COLO668 (cell line): Measurements from ENCODE around the gene UCN2.

Experiments
- DNase-seq: peaks from one replicate; lab custom pipeline; 2025; ENCODE audit not compliant: unreplicated experiment; lab: John Stamatoyannopoulos, UW

Gene UCN2, protein sequence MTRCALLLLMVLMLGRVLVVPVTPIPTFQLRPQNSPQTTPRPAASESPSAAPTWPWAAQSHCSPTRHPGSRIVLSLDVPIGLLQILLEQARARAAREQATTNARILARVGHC

DNA sequence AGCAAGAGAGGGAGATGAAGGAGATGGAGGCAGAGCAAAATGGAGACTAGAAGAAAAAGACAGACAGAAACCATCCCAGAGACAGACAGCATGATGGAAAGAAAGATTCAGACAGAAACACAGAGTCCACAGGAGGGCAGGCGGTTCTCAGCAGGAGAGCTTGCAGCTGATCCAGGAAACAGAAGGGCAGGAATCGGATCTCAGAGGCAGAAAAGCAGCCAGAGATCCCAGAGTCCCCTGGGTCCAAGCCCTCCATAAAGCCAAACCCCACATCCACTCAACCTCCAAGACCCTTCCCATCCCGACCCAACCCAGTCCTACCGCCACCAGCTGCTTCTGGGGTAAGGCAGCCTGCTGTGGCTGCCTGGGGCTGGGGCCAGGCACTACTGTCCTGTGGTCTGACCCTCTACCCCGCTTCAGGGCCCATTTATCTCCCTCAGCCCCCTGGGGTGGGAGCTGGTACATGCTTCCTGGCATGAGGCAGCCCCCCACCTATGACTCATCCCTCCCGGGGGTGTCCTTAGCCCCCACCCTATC lies at the start of gene UCN2:
UCN2 (minus strand) TSS at position 400 of the 537 bp plus-strand sequence. CDS start 657 bp downstream, outside the sequence.
- peak; percentile 3 for DNase-seq

DNA sequence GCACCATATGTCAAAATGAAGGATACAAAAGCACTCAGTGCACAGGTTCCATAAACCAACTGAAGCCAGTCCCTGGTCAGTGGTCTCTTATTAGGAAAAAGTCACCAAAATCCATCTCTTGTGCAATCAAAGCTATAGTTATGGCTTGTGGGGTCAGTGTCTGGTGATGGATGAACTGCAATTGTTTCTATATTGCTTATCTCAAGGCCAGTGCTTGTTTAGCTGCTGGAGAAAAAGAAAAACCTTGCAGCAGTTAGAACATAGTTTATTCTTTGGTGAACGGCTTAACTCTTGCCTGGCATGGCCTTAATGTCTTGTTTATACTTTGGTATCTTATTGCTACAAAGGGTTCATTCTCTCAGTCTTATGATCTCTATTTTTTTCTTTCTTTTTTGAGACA lies 48.7 kb upstream of the UCN2 start:
- no peak for DNase-seq

DNA sequence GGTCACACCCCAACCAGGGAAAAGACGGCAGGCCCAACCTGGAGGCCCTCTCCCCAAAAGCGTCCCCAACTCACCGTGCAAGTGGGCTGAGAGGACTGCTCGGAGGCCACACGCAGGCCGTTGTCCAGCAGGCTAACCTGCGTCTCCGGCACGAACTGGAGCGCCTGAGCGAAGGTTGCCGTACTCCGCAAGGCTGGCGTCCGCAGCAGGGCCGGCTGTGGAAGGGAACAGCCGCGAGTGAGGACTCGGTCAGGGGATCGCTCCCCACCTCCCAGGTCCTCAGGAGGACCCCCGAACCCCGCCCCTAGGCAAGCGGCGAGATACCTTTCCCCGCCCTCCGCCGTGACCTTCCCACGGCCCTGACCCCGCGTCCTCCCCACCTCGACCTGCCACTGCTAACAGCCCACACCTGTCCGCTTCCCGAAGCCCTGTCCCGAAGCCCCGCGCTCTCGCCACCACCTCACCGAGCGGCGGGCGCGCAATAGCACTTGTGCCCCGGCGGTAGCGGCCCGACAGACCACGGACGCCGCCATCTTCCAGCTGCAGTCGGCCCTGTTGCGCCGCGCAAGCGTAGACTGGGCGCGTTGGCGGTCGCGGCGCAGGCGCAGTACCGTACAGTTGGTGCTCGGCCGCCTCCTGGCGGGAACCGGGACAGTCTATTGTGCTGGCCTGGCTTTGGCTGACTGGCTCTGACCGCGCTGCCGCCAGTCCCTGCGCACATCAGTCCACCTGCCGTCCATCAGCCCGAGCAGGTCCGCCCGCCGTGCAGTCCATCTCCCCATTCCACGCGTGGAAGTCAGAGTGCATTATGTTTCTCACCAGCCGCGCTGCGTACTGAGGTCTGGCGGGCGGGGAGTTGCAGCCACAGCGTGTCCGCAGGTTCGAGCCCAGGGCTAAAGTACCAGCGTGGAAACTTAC lies 45.8 kb upstream of the UCN2 start, which contains the start of gene UQCRC1:
UQCRC1 (minus strand) TSS at position 559 of the 918 bp plus-strand sequence; CDS start at position 533, 26 bp downstream.
- DNase-seq = peak; percentile 91

DNA sequence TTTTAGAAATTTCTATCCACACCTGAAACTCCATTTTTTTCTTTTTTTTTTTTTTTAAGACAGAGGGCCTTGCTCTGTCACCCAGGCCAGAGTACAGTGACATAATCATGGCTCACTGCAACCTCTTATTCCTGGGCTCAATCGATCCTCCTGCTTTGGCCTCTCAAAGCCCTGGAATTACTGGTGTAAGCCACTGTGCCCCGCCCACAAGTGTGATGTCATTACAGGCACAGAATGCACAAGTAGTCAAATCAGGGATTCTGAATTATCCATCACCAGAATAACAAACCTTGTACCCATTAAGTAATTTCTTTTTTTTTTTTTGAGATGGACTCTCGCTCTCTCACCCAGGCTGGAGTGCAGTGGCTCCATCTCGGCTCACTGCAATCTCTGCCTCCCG lies 43.9 kb upstream of the UCN2 start:
- DNase-seq = peak; percentile 1

DNA sequence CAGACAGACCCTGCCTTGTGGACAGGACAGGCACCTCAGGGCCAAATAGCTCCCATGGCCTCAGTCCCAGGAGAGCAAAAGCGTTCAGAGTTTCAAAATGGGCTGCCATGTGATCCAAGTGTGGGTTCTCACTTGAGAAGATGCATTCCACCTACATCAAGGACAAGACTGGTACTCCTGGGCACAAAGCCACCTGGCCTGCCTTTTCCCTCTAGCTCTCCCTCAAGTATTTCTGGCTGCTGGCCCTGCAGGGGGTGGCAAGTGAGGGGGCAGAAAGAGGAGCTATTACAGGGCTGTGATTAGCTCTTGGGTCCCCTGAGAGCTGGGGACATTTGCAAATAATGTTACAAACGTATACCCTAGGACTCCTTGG lies 38.0 kb upstream of the UCN2 start:
- no peak for DNase-seq

DNA sequence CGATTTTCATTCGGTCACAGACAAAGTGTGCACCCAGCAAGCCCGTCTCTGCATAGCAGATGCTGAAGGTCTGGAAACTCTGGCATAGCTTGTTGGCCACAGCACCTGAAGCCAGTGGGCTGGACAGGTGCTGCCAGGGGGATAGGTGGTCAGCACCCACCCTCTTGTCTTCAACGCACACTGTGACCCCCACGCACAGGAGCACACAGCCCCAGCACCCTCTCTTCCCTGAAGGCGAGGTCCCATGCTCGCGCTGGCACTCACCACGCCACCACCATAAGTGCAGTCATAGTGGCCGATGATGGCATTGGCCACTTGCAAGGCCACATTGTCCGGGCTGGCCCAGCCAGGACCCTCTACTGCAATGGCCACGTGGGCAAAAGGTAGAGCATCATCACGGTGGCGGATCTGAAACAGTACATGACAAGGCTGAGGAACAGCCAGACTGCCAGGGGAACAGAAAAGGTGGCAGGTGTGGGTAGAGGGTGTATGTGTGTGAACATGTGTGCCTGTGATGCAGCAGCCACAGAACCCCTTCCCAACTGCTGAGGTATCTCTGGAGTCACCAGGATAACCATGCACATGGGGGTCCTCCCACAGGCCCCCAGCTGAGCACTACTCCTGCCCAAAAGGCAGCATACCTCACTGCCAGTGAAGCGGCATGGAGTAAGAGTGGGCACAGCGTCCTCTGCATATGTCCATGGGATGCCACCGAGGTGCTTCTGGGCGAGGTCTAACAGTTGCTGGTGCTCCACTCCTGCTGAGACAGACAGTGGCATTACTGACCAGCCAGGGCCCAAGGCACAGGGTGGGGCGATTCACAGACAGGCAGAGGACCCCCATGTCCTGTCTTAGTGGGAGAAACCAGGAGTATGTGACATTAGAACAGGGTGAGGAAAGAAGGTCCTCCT lies 37.4 kb upstream of the UCN2 start:
- no peak for DNase-seq

DNA sequence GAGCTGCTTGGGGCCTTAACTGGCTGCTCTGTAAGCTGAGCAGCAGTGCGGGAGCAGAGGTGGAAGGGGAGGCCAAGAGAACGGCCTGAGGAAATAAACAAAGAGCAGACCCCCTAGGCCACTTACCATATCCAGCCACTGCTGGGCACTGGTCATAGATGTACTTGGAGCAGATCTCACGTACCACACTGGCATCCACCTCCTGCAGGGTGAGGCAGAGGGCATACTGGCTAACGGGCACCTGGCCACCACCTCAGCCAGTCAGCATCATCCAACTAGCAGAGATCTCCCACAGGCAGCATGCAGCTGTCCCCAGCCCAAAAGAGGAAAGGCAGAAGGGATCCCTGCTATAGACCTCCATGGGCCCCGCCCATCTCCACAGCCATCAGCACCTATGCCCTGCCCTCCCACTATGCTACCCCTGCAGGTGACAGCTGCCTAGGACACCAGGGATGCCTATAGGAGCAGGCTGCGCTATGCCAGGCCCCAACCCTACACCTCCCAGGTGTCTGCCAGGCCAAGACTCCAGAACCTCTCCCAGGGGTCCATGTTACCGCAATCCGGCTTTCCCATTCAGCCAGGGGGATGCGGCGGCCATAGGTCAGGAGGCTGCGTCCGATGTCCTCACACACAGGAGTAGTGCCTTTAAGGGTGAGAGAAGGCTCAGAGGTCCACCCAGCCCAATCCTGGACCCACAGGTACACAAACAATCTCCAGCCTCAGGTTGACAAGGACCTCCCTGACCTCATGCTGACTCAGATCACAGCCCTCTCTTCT lies 36.1 kb upstream of the UCN2 start:
- no peak for DNase-seq

DNA sequence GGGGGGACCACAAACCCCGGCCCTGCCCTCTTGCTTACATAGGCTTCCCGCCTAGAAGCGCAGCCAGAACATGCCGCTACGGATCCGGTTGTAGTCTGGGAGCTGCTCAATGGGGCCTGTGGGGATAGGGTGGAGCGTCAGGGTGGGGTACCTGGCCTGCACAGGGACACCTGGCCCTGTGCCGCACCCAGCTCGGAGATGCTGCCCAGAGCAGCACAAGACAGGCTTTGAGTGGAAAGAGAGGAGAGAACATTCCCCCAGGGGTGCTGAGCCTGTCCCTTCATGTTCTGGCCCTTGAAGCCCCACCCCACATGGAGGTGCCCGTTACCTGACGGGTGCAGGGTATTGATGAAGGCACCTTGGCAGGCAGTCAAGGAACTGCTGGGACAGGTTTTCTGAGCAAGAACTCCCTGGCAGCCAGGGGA lies 35.5 kb upstream of the UCN2 start:
- no peak for DNase-seq

DNA sequence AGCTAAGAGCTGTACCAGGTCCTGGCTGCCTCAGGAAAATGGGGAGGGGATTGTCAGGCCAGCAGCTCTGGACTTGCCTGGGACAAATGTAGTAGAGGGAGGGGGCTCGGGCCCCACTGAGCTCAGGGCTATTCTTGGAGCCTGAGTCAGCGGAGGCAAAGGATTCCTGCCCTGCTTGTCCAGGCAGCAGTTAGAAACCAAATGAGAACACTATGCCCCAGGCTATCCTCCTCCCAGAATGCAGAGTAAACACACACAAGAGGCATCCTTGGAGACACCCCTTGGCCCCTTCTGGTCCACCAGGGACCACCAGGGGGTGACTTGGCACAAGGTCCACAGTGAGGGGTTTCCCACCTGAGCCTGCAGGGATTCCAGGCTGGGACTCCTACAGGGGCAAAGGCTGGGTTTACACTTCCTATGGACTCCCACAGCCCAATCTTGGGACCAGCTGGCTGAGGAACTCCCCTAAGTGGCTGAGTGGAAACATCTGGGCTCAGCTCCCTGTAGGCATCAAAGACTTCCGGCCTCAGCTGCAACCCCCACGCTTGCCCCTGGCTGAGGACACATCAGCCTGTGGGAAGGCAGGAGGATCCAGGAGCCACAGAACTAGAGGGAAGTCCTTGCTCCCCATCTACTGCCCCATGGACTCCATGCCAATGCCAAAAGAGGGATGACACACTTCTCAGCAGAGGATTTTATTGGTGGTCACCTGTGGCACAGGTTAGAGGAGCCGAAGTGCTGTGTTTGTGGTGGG lies 34.9 kb upstream of the UCN2 start:
- no peak for DNase-seq

DNA sequence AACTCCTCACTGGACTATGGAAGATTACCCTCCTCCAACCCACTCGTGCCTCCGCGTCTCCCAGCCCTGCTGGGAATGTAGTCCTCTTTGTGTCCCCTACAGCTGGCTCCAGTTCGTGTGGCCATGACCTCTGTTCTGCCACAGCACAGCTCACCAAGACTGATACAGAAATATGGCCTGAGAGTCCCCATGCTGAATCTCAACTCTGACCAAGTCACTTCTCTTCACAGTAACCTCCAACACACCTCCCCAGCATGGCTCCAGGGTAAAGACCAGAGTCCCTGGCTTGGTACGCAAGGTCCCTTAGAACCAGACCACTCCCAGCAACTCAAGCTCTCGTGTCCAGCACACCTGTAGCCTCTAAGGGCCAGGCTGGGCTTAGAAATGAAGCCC lies 33.8 kb upstream of the UCN2 start:
- no peak for DNase-seq

DNA sequence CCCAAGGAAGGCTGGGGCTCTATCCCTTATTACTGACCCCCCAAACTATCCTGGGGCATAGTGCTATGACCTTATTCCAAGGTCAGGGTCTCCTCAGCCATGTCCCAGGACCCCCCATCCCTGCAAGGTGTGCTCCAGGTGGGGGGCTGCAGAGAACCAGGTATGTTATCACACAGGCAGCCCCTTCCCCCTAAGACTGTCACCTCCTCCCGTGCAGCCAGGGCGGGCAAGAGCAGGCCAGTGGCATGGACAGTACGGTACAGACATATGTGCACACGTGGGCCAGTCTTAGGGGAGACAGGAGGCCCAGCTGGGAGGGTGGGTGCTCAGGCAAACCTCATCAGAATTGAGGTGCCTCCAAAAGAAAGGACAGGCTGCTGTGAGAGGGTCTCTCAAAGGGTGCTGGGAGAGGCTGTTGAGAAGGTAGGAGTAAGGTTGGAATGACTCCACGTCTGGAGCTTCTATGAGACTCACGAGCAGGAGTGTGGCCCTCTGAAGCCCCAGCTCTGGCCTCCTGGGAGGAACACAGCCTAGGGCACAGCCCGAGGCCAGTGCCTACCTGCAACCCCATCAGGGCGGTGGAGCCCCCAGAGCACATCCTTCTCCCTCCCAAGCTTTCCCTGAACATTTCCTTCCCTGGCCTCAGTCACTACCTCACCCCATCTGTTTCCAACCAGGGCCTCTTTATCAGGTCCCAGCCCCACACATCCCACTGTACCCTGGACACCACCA lies 33.3 kb upstream of the UCN2 start:
- DNase-seq = no peak

DNA sequence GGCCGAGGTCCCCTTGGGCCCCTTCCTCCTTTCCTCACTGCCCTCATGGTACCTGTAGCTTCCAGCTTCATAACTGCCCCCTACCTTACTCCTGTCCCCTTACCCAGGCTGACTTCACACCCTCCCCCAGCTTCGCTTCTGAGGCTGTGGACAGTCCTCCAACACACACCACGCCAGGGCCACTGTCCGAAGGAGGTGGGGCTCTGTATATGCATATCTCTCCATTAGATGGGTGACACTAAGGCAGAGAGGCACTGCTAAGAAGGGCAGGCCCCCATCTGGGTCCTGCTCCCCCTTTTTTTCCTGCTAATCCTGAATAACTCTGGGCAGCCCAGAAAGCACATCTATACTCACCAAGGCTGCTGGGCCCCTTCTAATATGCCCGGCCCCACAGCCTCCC lies 32.6 kb upstream of the UCN2 start:
- DNase-seq = no peak

DNA sequence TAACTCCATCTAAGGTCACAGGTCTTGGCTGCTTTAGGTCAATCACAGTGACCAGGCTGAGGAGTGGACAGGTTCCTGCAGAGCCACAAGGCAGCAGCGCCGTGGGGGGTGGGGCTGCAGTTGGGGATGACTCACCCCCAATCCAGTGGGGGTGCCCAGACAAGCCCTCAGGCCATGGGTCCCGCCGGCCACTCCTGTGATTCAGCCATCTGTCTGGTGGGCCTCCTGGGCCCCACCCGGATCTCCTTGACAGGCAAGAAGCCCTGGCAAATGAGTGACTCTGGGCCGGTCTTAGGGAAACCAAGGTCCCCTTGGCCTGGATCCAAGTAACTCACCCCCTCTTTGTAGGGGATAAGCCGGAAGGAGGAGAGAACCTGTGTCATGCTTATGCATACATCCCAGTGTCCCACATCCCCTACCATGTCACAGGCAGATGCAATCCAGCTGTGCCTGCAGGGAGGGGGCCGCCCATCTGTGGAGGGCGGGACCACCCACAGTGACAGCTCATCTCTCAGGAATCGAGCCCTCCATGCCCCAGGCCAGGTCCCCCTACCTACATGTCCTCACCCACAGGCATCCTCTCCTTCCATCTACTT lies 32.0 kb upstream of the UCN2 start:
- peak; percentile 25 for DNase-seq

DNA sequence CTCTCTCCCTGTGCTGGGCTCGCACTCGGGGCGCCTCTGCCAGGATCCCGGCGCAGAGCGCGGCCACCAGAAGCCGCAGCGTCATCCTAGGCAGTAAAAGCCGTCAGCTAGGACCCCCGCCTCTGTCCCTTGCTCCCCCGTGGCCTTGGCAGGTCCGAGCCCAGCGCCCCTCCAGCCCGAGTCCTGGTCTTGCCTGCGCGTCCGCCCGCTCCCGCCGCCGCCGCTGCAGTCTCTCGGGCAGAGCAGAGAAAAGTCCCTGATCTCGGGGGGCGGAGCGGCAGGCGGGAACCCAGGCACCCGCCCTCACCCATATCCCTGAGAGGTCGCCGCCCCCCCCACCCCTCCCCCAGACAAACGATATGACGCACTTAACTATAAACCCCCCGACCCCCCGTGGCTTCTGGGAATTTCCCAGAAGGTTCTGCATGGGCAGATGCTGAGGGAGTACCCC lies 31.5 kb upstream of the UCN2 start, which contains the start of gene COL7A1:
COL7A1 (minus strand) TSS at position 255 of the 451 bp plus-strand sequence; CDS start at position 85, 170 bp downstream.
- DNase-seq = peak; percentile 21

DNA sequence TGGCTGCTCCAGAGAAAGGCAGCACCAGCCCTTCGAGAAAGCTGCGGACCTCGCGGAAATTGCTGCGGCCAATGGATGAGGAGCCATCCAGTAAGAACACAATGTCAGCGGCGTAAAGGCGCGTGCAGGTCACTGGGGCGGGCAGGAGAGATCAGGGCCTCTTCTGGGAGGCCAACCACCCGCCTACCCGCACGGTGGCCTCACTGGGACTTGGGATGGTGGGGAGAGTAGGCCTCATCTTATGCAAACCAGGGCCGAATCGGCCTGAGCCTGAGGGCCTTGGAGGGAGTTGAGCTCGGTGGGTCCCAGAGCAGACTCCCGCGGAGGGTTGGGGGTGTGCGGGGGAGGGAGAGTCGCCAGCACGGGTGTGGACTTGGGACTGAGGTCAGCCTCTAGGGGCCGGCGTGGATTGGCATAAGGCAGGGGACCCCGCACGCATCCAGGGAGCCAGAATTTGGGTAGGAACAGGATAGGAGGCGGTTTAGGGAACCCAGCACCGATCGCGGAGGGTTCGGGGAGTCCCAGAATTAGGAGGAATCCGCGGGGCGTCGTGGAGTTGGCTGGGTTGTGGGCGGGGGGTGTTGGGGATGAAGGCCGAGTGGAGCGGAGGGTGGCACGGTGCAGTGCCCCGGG lies 31.0 kb upstream of the UCN2 start:
- DNase-seq = no peak

DNA sequence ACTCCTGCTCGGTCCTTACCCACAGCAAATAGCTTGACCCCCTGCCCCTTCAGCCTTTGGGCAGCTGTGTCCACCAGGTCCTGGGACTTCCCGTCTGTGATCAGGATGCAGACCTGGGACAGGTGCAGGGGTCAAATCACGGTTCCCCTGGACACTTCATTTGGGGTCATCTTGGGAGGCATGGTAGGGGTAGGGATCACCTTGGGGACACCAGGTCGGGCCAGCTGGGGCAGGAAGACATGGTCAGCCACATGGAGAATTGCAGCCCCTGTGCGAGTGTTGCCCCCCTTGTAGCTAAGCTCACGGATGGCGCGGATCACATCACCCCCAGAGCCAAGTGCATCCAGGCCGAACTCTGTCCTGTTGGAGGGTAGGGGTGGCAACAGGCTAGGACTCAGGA lies 29.8 kb upstream of the UCN2 start:
- no peak for DNase-seq

DNA sequence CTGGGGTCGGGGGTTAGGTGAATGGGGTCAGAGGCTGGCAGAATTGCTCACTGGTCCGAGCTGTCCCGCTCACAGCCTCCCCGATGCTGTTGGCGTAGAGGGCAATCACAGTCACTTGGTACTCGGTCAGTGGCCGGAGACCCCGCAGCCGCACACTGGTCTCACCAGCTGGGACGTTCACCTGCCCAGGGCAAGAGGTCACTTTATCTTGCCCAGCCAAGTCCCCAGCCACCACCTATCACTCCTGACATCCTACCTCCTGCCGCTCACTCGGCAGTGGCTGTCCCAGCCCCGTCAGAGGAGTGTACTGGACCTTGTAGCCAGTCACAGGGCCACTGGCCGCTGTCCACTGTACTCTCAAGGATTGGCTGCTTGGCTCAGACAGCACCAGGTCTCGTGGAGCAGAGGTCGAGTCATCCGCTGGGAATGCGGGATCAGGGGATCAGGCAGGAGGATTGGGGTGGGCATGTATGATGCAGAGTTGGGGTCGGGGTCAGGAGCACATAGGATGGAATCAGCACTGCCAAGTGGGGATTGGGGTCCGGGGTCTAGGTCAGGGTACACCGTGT lies 29.0 kb upstream of the UCN2 start:
- no peak for DNase-seq
